ENCODE results near the gene SCTR. TPM values are rescaled to one million over a fixed set of nuclear protein-coding genes. Genes with fewer than 3 reads are reported as not detected.

Gene SCTR
- total and polyA plus RNA-seq, 2 of the 8 experiments (the other 6 are each of a cell fraction or from before 2014, with no cell fraction given), result 0.15 TPM; not detected in 1

DNA sequence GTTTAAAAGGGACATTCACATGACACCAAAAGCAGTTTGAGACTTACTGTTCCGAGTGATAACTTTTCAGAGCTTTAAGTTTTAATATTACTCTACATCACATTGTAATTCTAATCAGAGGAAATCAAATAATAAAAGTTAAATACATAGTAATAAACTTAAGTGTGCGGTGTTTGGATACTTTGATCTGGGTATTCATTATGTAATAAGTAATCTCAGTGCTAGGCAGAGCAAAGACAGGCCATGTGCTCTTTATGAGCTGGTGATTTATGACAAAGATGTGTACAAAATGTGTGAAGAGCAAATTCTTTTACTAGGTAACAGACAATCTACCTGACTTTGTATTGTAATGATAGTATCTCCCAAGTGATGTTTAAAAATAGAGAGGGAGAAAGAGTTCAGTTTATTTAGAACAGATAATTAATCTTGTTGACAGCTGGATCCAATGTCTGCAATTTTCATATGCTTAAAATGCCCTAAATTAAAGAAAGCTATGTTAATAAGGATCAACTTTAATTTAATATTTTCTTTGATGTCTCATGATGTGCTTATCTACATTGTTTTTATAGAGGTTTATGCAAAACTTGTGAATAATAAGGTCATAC, 24.3 kb upstream of the SCTR start (continued):
- no peak for TF ChIP-seq CBX8 (IDR thresholded peaks at IDR 0.05; ENCODE audit: borderline replicate concordance, low read depth, low read length)

Data from H1 (cell line).